Fibroblast of pulmonary artery (primary cell): Measurements from ENCODE around the gene VSTM1.

Experiments used
- DNase-seq: peaks from one replicate; pipeline ENCODE4 v3.0.0-alpha.2; 2010; ENCODE audit warnings: low read depth
- H3K4me3 ChIP-seq: replicated peaks from 2 replicates; pipeline ENCODE4 v1.5.1; 2011; ENCODE audit warnings: low read depth, mild to moderate bottlenecking, control low read depth, low read length, moderate library complexity
- CTCF ChIP-seq: IDR thresholded peaks from 2 replicates; pipeline ENCODE4 v1.5.1; 2011; ENCODE audit warnings: mild to moderate bottlenecking, control low read depth, low read length, inconsistent platforms; ENCODE audit errors: missing control alignments

The VSTM1 gene

GRCh38 chr19:53993448-53993847 is 70.2 kb downstream of the VSTM1 start:
- no peak for TF ChIP-seq CTCF
- H3K4me3 ChIP-seq, result no peak overlapping the region
- no peak for DNase-seq

DNA sequence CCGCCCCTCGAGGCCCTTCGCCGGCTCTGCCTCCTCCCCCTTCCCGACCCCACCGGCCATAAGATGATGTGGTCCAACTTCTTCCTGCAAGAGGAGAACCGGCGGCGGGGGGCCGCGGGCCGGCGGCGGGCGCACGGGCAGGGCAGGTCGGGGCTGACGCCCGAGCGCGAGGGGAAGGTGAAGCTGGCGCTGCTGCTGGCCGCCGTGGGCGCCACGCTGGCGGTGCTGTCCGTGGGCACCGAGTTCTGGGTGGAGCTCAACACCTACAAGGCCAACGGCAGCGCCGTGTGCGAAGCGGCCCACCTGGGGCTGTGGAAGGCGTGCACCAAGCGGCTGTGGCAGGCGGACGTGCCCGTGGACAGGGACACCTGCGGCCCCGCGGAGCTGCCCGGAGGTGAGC is 70.9 kb downstream of the VSTM1 start:
- TF ChIP-seq CTCF, result no peak
- no peak for DNase-seq
- no peak overlapping the region for H3K4me3 ChIP-seq

DNA sequence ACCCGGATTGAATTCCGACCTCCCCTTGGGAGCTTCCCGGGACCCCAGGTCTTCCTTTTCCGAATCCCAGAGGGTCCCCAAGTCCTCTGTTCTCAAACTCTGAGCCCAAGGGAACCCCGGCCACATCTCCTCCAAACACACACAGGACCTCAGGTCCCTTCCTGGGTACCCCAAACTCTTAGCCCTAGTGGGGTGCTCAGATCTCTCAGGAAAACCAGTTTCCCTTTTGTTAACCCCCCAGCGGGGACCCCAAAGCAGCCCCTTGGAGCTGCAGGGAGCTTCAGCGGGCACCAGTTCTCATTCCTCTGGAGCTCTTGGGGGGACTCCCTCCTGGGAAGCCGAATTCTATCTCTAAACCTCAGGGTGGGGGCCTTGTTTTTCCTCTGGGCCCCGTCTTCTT is 71.5 kb downstream of the VSTM1 start:
- H3K4me3 ChIP-seq, result no peak overlapping the region
- no peak for TF ChIP-seq CTCF
- no peak for DNase-seq

GRCh38 chr19:53991224-53992113 is 72.2 kb downstream of the VSTM1 start, which contains the start of gene CACNG6:
Gene CACNG6 (plus strand): TSS chr19:53991637. CDS start chr19:53992878, 1,241 bp downstream.
- DNase-seq, result peak; percentile 49
- H3K4me3 ChIP-seq, result peak within 1 kb of the TSS; percentile 47
- TF ChIP-seq CTCF, result no peak
